Stimulated activated CD4-positive, alpha-beta T cell treated with anti-CD3 and anti-CD28 coated beads, Interleukin-4, amount 100 ng/mL, for 48 hours (primary cell): ENCODE results near the gene TNFRSF1B.

Experiments
- DNase-seq, 2 donors: peaks; one replicate each; pipeline ENCODE4 v3.0.0-alpha.2; 2020; ENCODE audit warnings: low read depth in 2 of 2

Gene TNFRSF1B

DNA sequence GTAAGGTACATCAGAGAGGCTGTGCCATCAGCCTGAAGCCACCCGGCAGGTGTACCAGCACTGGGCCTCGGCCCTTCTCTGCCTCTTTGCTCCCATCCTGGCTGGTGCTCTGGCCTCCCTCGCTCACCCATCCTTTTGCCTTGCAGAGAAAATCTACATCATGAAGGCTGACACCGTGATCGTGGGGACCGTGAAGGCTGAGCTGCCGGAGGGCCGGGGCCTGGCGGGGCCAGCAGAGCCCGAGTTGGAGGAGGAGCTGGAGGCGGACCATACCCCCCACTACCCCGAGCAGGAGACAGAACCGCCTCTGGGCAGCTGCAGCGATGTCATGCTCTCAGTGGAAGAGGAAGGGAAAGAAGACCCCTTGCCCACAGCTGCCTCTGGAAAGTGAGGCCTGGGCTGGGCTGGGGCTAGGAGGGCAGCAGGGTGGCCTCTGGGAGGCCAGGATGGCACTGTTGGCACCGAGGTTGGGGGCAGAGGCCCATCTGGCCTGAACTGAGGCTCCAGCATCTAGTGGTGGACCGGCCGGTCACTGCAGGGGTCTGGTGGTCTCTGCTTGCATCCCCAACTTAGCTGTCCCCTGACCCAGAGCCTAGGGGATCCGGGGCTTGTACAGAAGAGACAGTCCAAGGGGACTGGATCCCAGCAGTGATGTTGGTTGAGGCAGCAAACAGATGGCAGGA is 24.5 kb upstream of the TNFRSF1B start:
- DNase-seq, result no peak

DNA sequence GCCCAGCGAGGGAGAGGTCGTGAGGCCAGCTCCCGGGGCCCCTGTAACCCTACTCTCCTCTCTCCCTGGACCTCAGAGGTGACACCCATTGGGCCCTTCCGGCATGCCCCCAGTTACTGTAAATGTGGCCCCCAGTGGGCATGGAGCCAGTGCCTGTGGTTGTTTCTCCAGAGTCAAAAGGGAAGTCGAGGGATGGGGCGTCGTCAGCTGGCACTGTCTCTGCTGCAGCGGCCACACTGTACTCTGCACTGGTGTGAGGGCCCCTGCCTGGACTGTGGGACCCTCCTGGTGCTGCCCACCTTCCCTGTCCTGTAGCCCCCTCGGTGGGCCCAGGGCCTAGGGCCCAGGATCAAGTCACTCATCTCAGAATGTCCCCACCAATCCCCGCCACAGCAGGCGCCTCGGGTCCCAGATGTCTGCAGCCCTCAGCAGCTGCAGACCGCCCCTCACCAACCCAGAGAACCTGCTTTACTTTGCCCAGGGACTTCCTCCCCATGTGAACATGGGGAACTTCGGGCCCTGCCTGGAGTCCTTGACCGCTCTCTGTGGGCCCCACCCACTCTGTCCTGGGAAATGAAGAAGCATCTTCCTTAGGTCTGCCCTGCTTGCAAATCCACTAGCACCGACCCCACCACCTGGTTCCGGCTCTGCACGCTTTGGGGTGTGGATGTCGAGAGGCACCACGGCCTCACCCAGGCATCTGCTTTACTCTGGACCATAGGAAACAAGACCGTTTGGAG is 23.7 kb upstream of the TNFRSF1B start:
- DNase-seq, result no peak

DNA sequence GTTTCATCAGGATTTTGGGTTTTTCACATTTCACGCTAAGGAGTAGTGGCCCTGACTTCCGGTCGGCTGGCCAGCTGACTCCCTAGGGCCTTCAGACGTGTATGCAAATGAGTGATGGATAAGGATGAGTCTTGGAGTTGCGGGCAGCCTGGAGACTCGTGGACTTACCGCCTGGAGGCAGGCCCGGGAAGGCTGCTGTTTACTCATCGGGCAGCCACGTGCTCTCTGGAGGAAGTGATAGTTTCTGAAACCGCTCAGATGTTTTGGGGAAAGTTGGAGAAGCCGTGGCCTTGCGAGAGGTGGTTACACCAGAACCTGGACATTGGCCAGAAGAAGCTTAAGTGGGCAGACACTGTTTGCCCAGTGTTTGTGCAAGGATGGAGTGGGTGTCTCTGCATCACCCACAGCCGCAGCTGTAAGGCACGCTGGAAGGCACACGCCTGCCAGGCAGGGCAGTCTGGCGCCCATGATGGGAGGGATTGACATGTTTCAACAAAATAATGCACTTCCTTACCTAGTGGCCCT is 23.1 kb upstream of the TNFRSF1B start:
- no peak for DNase-seq

DNA sequence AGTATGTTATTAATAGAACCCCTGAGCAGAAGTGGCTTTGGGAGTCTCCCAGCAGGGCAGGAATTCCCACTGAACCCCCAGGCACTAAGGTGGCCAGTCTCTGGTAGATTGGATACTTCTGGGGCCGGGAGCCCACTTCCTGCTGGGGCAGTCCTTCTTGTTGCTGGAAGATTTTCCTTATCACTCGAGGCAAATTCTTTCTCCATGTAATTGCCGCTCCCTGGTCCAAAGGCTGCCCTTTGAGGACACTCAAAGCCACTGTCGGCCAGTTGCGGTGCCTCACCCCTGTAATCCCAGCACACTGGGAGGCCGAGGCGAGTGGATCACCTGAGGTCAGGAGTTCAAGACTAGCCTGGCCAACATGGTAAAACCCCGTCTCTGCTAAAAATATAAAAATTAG is 22.6 kb upstream of the TNFRSF1B start:
- no peak for DNase-seq

DNA sequence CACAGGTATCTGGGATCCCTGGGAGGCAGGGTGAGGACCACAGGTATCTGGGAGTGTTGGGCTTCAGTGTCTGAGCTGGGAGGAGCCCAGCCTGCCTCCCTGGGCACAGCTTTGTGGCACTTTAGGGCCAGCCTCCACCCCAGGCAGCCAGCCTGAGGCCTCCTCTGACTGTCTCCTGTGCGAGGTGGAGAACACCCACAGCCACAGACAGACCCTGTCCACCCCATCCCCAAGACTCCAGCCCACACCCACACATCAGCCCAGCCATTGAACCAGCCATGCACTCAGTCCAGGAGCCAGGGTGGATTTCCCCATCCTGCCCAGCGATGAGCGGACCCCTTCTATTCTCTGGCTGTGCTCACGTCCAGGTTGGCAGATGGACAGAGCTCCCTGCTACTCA is 21.8 kb upstream of the TNFRSF1B start:
- DNase-seq, result no peak

DNA sequence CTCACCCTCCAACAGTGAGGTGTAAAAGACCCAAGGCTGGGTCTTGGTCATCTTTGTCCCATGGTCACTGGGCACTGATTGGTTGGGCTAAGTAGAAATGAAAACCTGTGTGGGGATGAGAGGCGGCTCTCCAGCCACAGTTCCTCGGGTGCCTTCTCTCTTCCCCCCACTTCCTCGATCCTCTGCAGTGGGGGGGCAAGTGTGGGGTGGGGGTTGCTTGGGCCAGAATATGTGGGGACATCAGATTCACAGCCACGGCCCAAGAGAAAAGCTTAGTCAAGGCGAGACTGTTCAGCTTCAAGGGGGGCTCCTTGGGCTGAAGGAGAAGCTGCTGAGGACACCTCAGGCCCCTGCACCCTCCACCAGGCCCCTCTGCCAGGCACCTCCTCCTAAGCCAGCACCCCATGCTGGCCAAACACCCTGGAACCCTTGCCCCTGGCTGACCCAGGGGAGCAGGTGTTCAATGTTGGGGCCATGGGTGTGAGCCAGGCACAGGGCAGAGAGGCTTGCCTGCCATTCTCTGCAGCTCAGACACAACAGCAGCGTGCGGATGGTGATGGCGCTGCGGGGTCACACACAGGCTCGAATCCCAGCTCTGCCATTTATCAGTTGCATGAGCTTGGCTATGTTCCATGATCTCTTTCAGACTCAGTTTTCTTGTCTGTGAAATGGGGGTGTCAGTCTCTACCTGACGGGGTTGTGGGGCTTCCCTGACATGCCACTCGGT is 21.0 kb upstream of the TNFRSF1B start:
- no peak for DNase-seq

DNA sequence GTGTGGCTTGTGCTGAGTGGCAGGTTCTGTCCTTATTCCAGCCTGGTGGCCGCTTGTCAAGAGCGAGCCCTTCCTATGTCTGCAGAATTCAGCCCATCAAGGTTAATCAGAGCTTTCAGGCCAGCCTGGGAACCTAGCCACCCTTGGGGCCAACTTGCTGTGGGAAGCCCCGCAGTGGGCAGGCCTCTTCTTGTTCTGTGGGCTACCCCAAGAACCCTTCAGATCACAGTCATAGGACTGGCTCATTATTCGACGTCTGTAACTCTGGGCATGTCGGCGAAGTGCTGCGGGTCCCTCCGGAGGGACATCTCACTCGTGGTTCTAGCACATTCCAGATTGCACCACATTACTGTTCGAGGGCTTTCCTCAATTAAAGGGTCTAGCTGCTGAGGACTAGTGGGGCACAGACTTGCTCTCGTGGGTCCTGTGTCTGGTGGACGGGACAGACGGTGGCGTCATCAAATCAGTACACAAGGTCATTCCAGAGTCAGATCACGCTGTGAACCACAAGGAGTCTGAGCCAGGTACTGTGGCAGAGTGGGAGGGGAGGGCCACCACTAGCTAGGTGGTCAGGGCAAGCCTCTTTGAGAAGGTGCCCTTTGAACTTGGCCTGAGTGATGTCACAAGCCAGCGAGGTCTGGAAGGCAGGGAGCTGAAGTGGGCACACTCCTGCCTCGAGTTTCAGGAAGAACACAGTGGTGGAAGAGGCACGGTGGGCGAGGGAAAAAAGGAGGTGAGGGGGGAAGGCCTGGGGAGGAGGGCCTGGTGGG is 20.3 kb upstream of the TNFRSF1B start:
- no peak for DNase-seq

DNA sequence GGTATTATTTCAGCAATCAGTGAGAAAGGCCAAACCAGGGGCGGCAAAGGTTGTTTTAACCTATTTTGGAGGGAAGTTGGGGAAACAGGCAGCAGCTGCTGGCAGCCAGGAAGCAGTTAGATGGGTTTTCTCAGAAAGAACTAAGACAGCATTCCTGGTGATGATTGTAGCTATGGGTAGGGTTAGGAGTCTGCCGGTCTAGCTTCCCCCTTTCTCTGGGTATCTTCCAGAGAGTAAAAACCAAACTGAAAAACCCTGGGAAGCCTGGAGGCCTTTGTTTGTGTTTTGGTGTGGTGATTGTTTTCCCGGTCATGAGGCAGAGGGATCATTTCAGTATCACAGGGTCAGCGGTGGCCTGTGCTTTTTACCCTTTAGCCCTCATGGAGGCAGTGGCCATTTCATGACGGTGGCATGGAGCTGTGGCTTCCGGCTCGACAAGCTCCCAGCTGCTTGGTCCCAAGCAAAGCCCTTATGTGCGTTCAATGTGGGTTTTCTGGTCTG is 19.5 kb upstream of the TNFRSF1B start:
- no peak for DNase-seq

DNA sequence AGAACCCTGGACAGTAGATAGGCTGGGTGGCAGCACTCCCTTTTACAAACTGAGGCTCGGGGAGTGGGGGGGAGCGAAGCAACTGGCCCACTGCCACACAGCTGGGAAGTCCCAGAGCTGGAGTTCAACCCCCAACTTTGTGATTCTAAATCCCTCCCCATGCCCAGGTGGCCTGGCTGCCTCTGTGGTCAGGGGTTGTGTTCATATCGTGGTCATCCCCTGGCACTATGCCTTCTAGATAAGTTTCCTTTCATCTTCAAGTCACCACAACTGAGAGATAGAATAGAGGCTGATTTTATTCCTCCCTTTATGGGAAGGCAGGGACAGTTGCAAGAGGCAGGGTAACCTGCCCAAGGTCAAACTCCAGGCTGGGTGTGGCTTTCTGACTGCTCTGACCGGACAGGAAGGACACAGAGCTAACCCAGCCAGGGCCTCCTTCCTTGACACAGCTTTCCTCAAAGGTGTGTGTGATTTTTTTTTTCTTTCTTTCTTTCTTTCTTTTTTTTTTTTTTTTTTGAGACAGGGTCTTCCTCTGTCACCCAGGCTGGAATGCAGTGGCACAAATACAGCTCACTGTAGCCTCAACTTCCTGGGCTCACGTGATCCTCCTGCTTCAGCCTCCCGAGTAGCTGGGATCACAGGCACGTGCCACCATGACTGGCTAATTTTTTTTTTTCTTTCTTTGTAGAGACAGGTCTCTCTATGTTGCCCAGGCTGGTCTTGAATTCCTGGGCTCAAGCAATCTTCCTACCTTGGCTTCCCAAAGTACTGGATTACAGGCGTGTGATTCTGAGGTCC is 18.4 kb upstream of the TNFRSF1B start:
- DNase-seq, result no peak

DNA sequence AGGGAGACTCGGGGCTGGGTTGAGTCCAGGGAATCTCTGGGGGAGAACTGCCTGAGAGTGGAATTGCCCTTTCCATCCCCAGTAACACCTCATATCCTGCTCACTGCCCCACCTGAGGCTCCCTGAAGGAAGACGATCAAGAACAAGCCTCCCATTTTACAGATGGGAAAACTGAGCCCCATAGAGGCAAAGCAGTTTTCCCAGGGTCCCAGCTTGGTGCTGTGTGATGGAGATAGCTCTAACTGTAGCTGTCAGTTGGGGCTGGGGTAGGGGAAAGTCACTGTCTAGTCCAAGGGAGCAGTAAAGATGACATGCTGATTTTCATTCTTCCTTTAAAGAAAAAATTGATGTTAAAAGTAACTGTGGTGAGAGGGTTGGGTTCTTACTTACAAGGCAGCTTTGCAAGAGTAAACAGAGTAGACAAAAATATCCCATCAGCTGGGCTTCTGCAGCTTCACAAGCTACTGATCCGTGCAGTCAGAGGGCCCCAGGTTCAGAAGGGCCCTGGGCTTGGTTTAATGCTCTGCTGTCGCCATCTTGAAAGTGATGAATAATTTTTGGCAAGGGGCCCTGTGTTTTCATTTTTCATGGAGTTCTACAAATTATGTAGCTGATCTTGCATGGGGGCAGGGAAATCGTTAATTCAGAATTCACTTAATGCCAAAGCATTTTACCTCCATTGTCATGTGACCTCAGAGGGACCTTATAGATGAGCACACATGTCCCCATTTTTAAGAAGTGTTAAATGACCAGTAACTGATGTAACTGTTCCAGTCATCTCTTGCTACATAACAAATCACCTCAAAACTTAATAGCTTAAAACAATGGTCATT is 17.6 kb upstream of the TNFRSF1B start:
- no peak for DNase-seq

DNA sequence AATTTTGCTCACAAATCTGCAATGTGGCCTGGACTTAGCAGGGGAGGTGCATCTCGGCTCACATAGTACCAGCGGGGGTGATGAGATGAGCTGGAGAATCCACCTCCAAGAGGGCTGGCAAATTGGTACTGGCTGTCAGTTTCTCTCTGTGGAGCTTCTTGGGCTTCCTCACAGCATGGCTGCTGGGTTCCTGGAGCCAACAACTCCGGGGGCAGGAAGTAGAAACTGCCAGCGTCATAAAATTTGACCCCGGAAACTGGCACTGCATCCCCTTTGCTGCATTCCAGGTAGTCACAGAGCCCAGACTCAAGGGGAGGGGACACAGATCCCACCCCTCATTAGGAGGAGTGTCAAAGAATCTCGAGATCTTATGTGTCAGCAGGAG is 17.0 kb upstream of the TNFRSF1B start:
- no peak for DNase-seq

DNA sequence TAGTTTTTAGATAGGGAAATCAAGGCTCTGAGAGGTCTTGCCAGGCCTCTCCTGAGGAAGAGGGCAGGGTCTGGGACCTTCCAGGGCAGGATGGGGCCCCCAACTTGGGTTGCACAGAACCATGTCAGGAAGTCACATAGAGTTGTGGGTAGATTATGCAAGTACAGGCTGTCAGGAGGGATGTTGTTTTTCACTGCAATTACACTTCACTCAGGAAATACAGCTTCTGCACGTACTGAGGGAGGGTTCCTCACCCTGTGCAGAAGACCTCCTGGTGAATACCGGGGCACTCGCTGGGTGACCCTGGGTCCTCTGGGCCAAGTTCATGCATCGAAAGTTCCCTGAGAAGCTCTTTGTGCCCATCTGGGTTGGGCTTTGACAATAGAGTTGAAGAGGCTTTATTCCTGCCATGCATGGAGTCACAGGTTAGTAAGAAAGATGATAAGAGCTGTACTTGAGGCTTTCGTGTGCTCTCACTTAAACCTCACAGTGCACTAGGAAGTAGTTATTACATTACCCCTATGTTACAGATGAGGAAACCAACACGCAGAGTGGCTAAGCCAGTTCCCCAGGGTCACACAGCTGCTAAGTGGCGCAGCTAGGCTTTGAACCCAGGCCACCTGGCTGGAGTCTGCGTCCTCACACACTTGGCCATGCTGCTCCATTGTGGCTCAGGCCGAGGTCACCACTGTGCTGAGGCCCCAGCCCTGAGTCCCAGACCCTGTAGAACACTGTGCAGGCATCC is 16.2 kb upstream of the TNFRSF1B start:
- no peak for DNase-seq

DNA sequence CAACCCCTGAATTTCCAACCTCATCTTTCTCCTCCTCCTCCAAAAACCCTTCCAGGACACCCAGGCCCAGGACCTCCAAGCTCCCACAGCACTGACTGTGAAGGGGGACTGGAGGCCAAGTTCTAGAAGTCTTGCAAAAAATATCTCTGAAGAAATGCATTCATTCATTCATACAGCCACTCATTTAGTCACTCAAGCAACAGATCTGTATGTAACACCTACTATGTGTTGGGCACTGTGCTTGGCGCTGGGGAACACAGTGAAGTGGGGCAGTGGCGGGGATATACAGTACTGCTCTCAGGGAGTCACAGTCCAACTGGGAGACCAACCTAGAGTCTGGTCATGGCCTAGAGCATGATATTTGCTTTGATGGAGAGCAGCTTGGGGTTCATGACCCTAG is 15.3 kb upstream of the TNFRSF1B start:
- no peak for DNase-seq

DNA sequence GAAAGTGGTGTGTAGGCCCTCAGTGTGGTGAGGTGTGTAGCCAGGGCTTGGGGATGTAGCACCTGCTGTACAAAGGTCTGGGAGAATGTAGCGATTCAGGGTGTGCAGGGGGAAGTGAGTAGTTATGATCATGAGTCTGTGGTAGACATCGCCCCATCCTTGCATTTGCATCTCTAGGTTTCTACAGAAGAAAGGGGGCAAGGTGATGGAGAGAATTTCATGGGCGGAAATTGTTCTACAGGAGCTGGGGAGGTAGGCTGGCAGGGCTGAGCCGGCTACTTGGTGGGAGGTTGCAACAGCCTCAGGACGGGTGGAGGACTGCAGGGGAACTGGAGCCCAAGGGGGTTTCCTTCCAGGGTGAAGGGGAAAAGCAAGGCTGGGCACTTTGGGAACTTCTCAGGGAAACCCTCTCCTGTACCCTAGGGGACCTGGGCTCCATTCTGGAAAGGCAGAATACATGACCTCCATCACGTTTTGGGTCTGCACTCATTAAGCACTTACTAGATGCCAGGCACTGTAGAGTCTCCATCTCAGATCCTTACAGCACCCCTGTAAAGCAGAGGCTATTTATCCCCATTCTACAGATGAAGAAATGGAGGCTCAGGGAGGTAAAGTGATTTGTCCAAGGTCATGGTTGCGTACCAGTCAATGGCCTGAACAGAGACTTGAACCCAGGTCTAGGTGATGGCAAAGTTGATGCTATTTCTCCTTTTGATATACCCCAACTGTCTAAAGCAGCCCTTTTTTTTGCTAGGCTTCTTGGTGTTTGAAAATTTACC is 14.5 kb upstream of the TNFRSF1B start:
- no peak for DNase-seq

DNA sequence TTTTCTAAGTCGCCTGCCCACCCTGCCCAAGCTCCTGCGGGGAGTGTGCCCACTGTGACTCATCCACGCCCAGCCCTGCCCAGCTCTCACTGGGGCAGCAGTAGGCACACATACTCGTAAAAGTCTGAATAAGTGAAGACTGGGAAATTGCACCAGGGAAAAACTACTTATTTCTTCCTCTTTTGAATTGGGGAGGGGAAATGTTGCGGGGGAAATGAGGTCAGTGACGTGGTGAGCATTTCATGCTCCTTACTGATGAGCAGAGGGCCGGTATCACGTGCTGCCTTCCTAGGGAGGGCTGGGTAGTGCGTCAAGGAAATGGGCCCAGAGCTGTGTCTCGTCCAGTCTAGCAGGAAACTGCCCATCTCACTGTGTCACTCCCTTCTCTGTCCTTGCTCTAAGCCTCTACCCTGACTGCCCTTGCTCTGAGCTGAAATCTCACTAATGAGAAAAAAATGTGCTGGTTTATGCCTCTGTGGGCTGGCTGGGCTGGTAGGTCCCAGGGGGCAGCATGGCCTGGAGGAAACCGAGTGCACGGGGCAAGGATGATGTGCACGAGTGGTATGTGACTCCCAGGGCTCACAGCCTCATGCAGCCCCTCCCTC is 13.5 kb upstream of the TNFRSF1B start:
- no peak for DNase-seq

DNA sequence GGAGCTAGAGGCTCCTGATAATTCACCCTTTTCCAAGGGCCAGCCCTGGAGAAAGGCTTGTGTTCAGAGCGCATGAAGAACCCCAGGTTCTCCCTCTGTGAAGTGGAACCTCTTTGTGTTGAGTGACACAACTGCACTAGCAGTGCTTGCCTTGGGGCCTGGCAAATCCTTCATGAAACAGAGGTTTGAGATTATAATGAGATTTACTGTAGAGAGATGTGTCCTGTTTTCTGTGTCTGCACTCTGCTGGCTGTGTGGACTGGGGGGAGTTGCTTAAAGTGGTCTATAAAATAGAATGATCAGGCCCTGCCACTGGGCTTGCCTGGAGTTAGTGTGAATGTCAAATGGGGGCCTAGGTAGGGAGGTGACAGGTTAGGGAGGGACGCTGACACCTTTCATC is 11.5 kb upstream of the TNFRSF1B start:
- no peak for DNase-seq

DNA sequence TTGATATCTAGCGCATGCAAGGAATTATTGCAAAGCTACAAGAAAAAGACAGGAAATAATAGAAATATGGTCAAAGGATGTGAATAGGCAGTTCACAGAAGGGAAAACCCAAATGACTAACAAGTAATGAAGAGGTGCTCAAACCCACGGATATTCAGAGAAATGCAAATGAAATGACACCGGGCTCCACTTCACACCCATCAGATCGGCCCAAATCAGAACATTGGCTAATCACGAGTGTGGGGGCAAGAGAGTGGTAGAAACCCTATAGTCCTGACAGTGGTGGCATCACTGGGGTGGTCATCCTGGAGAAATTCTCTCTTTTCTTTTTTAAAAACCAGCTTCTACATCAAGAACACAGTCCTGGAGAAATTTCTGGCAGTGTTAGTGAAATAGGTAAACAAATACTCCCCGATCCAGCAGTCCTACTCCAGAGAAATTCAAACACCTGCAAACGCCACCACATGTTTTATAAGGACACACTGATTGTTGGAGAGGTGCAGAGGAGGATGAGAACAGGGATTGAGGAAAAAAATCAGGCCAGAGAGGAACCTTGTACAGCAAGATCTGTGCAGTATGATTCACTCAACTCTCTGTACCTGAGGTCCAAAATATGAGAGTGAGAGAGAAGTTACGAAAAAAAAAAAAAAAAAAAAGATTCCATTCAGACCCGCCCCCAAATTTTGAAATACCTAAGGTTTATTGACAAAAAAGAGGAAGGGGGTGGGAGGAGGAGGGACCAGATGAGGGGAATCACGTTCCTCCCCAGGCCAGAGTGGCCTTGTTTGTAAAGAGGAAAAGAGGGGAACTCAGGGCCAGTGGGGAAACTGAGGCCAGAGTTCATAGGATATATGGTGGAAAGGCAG is 9.2 kb upstream of the TNFRSF1B start:
- no peak for DNase-seq
